Astrocyte (in vitro differentiated cells and primary cell): ENCODE results near the gene MRGPRG. TPM values are rescaled to one million over a fixed set of nuclear protein-coding genes. Genes with fewer than 3 reads are reported as not detected.
A peak's percentile ranks its signal among the peaks of the same experiment; 100 is the strongest.

ENCODE experiments used
- DNase-seq: peaks from one replicate; pipeline ENCODE4 v3.0.0-alpha.2; 2010; ENCODE audit warnings: low read depth
- FAIRE-seq: peaks from 2 replicates; lab custom pipeline; 2011; peaks lifted over from hg19 to GRCh38; lab: Jason Lieb, UNC
- H2AFZ ChIP-seq: 2 replicates; pipeline ENCODE4 v1.6.0; 2012; ENCODE audit warnings: low read depth, low read length, inconsistent platforms
- H3K27ac ChIP-seq: 2 replicates; pipeline ENCODE4 v1.5.1; 2011; ENCODE audit warnings: low read depth, low read length, inconsistent platforms
- H3K27me3 ChIP-seq: 2 replicates; pipeline ENCODE4 v1.6.0; 2011; ENCODE audit warnings: low read length, inconsistent platforms; ENCODE audit not compliant: insufficient read depth
- H3K36me3 ChIP-seq: 2 replicates; pipeline ENCODE4 v1.5.1; 2011; ENCODE audit warnings: low read length, inconsistent platforms; ENCODE audit not compliant: insufficient read depth
- H3K4me1 ChIP-seq: 2 replicates; pipeline ENCODE4 v1.5.1; 2011; ENCODE audit warnings: low read length, inconsistent platforms; ENCODE audit not compliant: insufficient read depth
- H3K4me2 ChIP-seq: 2 replicates; pipeline ENCODE4 v1.6.0; 2012; ENCODE audit warnings: low read length, inconsistent platforms
- H3K4me3 ChIP-seq: 2 replicates; pipeline ENCODE4 v1.5.1; 2011; ENCODE audit warnings: low read depth, mild to moderate bottlenecking, low read length, inconsistent platforms; ENCODE audit not compliant: insufficient read depth
- H3K79me2 ChIP-seq: 2 replicates; pipeline ENCODE4 v1.6.0; 2012; ENCODE audit warnings: mild to moderate bottlenecking, low read length, inconsistent platforms; ENCODE audit not compliant: insufficient read depth
- H3K9ac ChIP-seq: 2 replicates; pipeline ENCODE4 v1.6.0; 2012; ENCODE audit warnings: mild to moderate bottlenecking, low read length, inconsistent platforms
- H3K9me3 ChIP-seq: 2 replicates; pipeline ENCODE4 v1.5.1; 2012; ENCODE audit warnings: low read depth, mild to moderate bottlenecking, low read length, inconsistent platforms; ENCODE audit not compliant: insufficient read depth
- H4K20me1 ChIP-seq: 2 replicates; pipeline ENCODE4 v1.6.0; 2012; ENCODE audit warnings: low read length, inconsistent platforms; ENCODE audit not compliant: insufficient read depth
- H3K27ac Mint-ChIP-seq: one replicate; pipeline ENCODE4 v1.8.0; 2021; ENCODE audit warnings: mild to moderate bottlenecking, mixed read lengths; ENCODE audit not compliant: unreplicated experiment
- H3K27me3 Mint-ChIP-seq: one replicate; pipeline ENCODE4 v1.8.0; 2021; ENCODE audit warnings: low read depth, mixed read lengths; ENCODE audit not compliant: unreplicated experiment
- H3K36me3 Mint-ChIP-seq: one replicate; pipeline ENCODE4 v1.8.0; 2021; ENCODE audit warnings: low read depth, mixed read lengths; ENCODE audit not compliant: unreplicated experiment
- H3K4me1 Mint-ChIP-seq: one replicate; pipeline ENCODE4 v1.8.0; 2021; ENCODE audit warnings: low read depth, mixed read lengths; ENCODE audit not compliant: unreplicated experiment
- H3K4me3 Mint-ChIP-seq: one replicate; pipeline ENCODE4 v1.8.0; 2021; ENCODE audit warnings: mild to moderate bottlenecking, moderate library complexity, mixed read lengths; ENCODE audit not compliant: unreplicated experiment
- H3K9me3 Mint-ChIP-seq: one replicate; pipeline ENCODE4 v1.8.0; 2021; ENCODE audit warnings: mild to moderate bottlenecking, mixed read lengths; ENCODE audit not compliant: unreplicated experiment
- CTCF ChIP-seq: IDR thresholded peaks from 2 replicates; pipeline ENCODE4 v1.5.1; 2011; ENCODE audit warnings: low read depth, mild to moderate bottlenecking, inconsistent platforms, low read length, moderate library complexity; ENCODE audit not compliant: insufficient read depth
- EZH2 ChIP-seq: IDR thresholded peaks from 2 replicates; pipeline ENCODE4 v1.6.1; 2012; ENCODE audit warnings: mild to moderate bottlenecking, low read length, inconsistent platforms; ENCODE audit not compliant: insufficient read depth
- total RNA-seq: library from RNA; stranded (reverse); gene quantifications from 2 replicates; pipeline ENCODE4 v1.2.1, GENCODE V29; 2021

MRGPRG gene
- total RNA-seq, 1 donor from 2014 or later: not detected

- no peak overlapping the region for H2AFZ ChIP-seq
- peaks cover 16% of the 10 kb centered on the region for H3K4me1 ChIP-seq
- Mint-ChIP-seq H3K36me3 (peaks cover 3% of the 10 kb centered on the region), H3K4me3 (no peak overlapping the region), H3K9me3 (peaks cover 3% of the 10 kb centered on the region), H3K4me1 (peaks cover 8% of the 10 kb centered on the region), H3K27me3 (peaks cover 10% of the 10 kb centered on the region), H3K27ac (no peak overlapping the region)
- no peak for FAIRE-seq
- H3K9ac ChIP-seq: no peak overlapping the region
- no peaks in the 10 kb centered on the region for H3K79me2 ChIP-seq
- no peak for DNase-seq
- no peaks in the 10 kb centered on the region for H4K20me1 ChIP-seq
- no peak overlapping the region for H3K27ac ChIP-seq
- peaks cover 4% of the 10 kb centered on the region for H3K27me3 ChIP-seq
- H3K4me3 ChIP-seq: no peak overlapping the region
- H3K9me3 ChIP-seq: peaks cover 6% of the 10 kb centered on the region
- H3K36me3 ChIP-seq: no peaks in the 10 kb centered on the region
- H3K4me2 ChIP-seq: no peak overlapping the region
- TF ChIP-seq CTCF (no peak), EZH2 (no peak)
Measured at GRCh38 chr11:3170756-3171650, 47.6 kb downstream of the MRGPRG start.

- peaks cover 10% of the 10 kb centered on the region for H3K4me1 Mint-ChIP-seq
- Histone ChIP-seq H3K9me3 (peaks cover 5% of the 10 kb centered on the region), H4K20me1 (no peaks in the 10 kb centered on the region), H3K36me3 (no peaks in the 10 kb centered on the region), H3K9ac (peak overlapping the region; percentile 67), H3K79me2 (no peaks in the 10 kb centered on the region), H2AFZ (peak overlapping the region; percentile 92), H3K27me3 (peaks cover 4% of the 10 kb centered on the region), H3K4me2 (peak overlapping the region; percentile 88), H3K4me1 (peaks cover 20% of the 10 kb centered on the region), H3K27ac (no peak overlapping the region), H3K4me3 (no peak overlapping the region)
- H3K36me3 Mint-ChIP-seq: no peaks in the 10 kb centered on the region
- no peaks in the 10 kb centered on the region for H3K9me3 Mint-ChIP-seq
- DNase-seq (peak; percentile 57), FAIRE-seq (no peak)
- peaks cover 14% of the 10 kb centered on the region for H3K27me3 Mint-ChIP-seq
- H3K27ac Mint-ChIP-seq: peak overlapping the region; percentile 11
- H3K4me3 Mint-ChIP-seq: peak overlapping the region; percentile 7
- no peak for TF ChIP-seq CTCF
- TF ChIP-seq EZH2: no peak
Measured at GRCh38 chr11:3170044-3170755, 48.4 kb downstream of the MRGPRG start.
